Transverse colon (tissue), 4 donors: ENCODE results near the gene BRME1. TPM values are rescaled to one million over a fixed set of nuclear protein-coding genes. Genes with fewer than 3 reads are reported as not detected.

Experiments used
- DNase-seq: peaks from one replicate; pipeline ENCODE4 v3.0.0-alpha.2; 2019
- H3K27ac ChIP-seq, 4 donors: fragments of 200-600 bp; sonication (generic); 2 replicates each; pipeline ENCODE4 v1.5.1; 2016 to 2018; ENCODE audit warnings: inconsistent platforms in 4 of 4
- H3K27me3 ChIP-seq: fragments of 200-600 bp; sonication (generic); 2 replicates; pipeline ENCODE4 v1.5.1; 2017; ENCODE audit warnings: inconsistent platforms
- H3K36me3 ChIP-seq, 4 donors: fragments of 200-600 bp; sonication (generic); 2 replicates each; pipeline ENCODE4 v1.5.1; 2017 to 2019; ENCODE audit warnings: inconsistent platforms in 4 of 4
- H3K4me1 ChIP-seq, 4 donors: fragments of 200-600 bp; sonication (generic); 2 replicates each; pipeline ENCODE4 v1.5.1; 2017 to 2020; ENCODE audit warnings: inconsistent platforms in 4 of 4
- H3K4me3 ChIP-seq, 4 donors: fragments of 200-600 bp; sonication (generic); 1 replicate in 1 of 4; 2 replicates in 3 of 4; pipeline versions ENCODE4 v1.5.1 to v1.6.1; 2017 to 2019; ENCODE audit warnings: inconsistent platforms in 4 of 4
- H3K9me3 ChIP-seq, 2 donors: fragments of 200-600 bp; sonication (generic); 2 replicates each; pipeline ENCODE4 v1.5.1; 2017 to 2019; ENCODE audit warnings: inconsistent platforms in 2 of 2
- CTCF ChIP-seq, 5 experiments: fragments of 200-600 bp in 3 of 5; fragments of 450-650 bp in 2 of 5; sonication (generic) in 3 of 5; IDR thresholded peaks; 1 replicate in 2 of 5; 2 replicates in 3 of 5; pipeline ENCODE4 v1.5.1; 2016 to 2017; ENCODE audit warnings: antibody characterized with exemption in 5 of 5, inconsistent platforms in 3 of 5, mild to moderate bottlenecking in 2 of 5, moderate library complexity in 1 of 5
- EP300 ChIP-seq: sonication (generic); formaldehyde crosslinking; IDR thresholded peaks from one replicate; pipeline ENCODE4 v1.6.1; 2017; ENCODE audit warnings: antibody characterized with exemption, low read depth
- POLR2A ChIP-seq: fragments of 450-650 bp; IDR thresholded peaks from one replicate; pipeline ENCODE4 v1.6.1; 2016; ENCODE audit warnings: antibody characterized with exemption, mild to moderate bottlenecking, moderate library complexity
- POLR2AphosphoS5 ChIP-seq, 3 donors: sonication (generic); formaldehyde crosslinking; IDR thresholded peaks; one replicate each; pipeline ENCODE4 v1.6.1; 2016; ENCODE audit warnings: antibody characterized with exemption in 3 of 3
- WGBS, 2 donors: methylation state at CpG; one replicate each; pipeline ENCODE4 v1.1.5; 2018; ENCODE audit warnings: low coverage in 1 of 2; 5-methylcytosine and 5-hydroxymethylcytosine counted together
- in situ Hi-C, 4 donors: fragments of 200-750 bp; cut with MboI; loops; one replicate each; pipeline versions ENCODE4 v1.15.0 to v1.15.1; 2017; ENCODE audit warnings: low sequenced_read_pairs in 3 of 4, low pct_ligation_motif_present in 1 of 4, low pct_unique_long_range_greater_than_20kb in 1 of 4
- intact Hi-C: fragments of 100-400 bp; cut with DNase I; formaldehyde crosslinking; loops from one replicate; pipeline ENCODE4 v1.15.1; 2023; ENCODE audit warnings: low total_unique reads
- total RNA-seq, 4 donors: library from RNA; depleted of rRNA; stranded (reverse); fragments of >200 nt; gene quantifications; one replicate each; pipeline ENCODE4 v1.1.0, GENCODE V29; 2016

BRME1 gene
- total RNA-seq, 4 donors from 2014 or later: 5.2 to 102 (median 6.7) TPM

- intact Hi-C loops (loop anchor here (5.0 kb wide), 1 partner anchor 55 kb away; no protein-coding TSS in a partner anchor), in situ Hi-C loops (no loop called here)
- Histone ChIP-seq H3K27ac (peak overlapping the region; percentile 99 to 100 (median 100)), H3K27me3 (no peaks in the 10 kb centered on the region), H3K36me3 (no peaks in the 10 kb centered on the region), H3K4me1 (peaks cover 49 to 75% (median 56%) of the 10 kb centered on the region in 4 donors), H3K9me3 (no peaks in the 10 kb centered on the region), H3K4me3 (peak overlapping the region; percentile 30 to 57 (median 49))
- DNase-seq: peak; percentile 93
- TF ChIP-seq POLR2A: peak; percentile 92
- TF ChIP-seq EP300: peak; percentile 1
- peak; percentile 76 to 94 (median 90) for TF ChIP-seq POLR2AphosphoS5 (IDR thresholded peaks at IDR 0.05)
- TF ChIP-seq CTCF (IDR thresholded peaks at IDR 0.05): peak in 4 of 5 experiments; percentile 33 to 51 (median 40)
- 4 to 20% methylated on average over 2 to 25 of the region's 47 CpGs for WGBS, 2 donors
Measured at GRCh38 chr19:13847407-13848339, 58.2 kb downstream of the BRME1 start.

- intact Hi-C loops: loop anchor here (5.0 kb wide), 1 partner anchor 54 kb away; no protein-coding TSS in a partner anchor
- in situ Hi-C loops: no loop called here
- peaks cover 48 to 74% (median 56%) of the 10 kb centered on the region in 4 donors for H3K4me1 ChIP-seq
- 0% methylated on average over 20 of the region's 23 CpGs; no CpG with 5 or more reads in 1 of the 2 donors for WGBS, 2 donors
- H3K4me3 ChIP-seq: peak overlapping the region; percentile 30 to 57 (median 49)
- no peaks in the 10 kb centered on the region for H3K36me3 ChIP-seq
- peak; percentile 93 for DNase-seq
- peak overlapping the region; percentile 99 to 100 (median 100) for H3K27ac ChIP-seq
- TF ChIP-seq POLR2A (peak; percentile 30), EP300 (peak; percentile 87), CTCF (IDR thresholded peaks at IDR 0.05) (no peak), POLR2AphosphoS5 (IDR thresholded peaks at IDR 0.05) (peak; percentile 8 to 67 (median 64))
- no peaks in the 10 kb centered on the region for H3K27me3 ChIP-seq
- no peaks in the 10 kb centered on the region for H3K9me3 ChIP-seq
Measured at GRCh38 chr19:13846557-13847406, 59.1 kb downstream of the BRME1 start.

- Histone ChIP-seq H3K27me3 (no peaks in the 10 kb centered on the region), H3K4me1 (peaks cover 33 to 74% (median 57%) of the 10 kb centered on the region in 4 donors), H3K36me3 (no peaks in the 10 kb centered on the region), H3K9me3 (no peaks in the 10 kb centered on the region), H3K27ac (peak overlapping the region; percentile 99 to 100 (median 100)), H3K4me3 (no peak overlapping the region)
- no peak for TF ChIP-seq POLR2A
- no peak for TF ChIP-seq CTCF (IDR thresholded peaks at IDR 0.05)
- TF ChIP-seq EP300: no peak
- TF ChIP-seq POLR2AphosphoS5 (IDR thresholded peaks at IDR 0.05): no peak
- intact Hi-C loops (no loop called here), in situ Hi-C loops (no loop called here)
- no peak for DNase-seq
- WGBS, 2 donors: 57% methylated on average over 7 of the region's 7 CpGs; no CpG with 5 or more reads in 1 of the 2 donors
Measured at GRCh38 chr19:13844130-13844631, 61.7 kb downstream of the BRME1 start.
